DMS153 (cell line): ENCODE measurements around the gene KLHDC4.
"Not testable (repeated sequence)": the region's sequence is repeated elsewhere in the genome, so short reads cannot be mapped to it uniquely, and the experiment has no call there.

Source experiments
- DNase-seq: peaks from one replicate; lab custom pipeline; 2025; lab: John Stamatoyannopoulos, UW

KLHDC4 gene

DNA sequence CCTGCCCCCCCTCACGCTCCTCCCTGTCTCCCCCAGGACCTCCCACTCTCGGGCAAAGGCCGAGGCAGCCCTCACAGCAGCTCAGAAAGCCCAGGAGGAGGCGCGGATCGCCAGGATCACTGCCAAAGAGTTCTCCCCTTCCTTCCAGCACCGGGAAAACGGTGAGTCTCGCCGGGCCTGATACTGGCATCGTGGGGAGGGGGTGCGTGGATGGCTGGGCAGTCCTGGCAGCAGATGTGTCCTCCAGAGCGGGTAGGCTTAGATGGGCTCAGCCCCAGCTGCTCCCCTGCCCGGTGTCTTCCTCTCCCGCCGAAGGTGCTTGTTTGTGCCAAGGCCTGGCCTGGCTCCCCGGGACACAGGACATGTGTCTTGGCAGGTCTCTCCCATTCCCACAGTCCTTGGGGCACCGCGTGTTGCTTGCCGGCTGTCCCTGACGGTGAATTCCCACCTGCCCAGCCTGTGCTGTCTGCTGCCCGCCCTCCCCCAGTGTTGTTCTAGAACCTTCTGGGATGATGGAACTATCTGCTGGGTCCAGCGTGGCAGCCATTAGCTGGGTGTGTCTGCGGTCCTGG is 81.6 kb downstream of the KLHDC4 start:
- no peak for DNase-seq

DNA sequence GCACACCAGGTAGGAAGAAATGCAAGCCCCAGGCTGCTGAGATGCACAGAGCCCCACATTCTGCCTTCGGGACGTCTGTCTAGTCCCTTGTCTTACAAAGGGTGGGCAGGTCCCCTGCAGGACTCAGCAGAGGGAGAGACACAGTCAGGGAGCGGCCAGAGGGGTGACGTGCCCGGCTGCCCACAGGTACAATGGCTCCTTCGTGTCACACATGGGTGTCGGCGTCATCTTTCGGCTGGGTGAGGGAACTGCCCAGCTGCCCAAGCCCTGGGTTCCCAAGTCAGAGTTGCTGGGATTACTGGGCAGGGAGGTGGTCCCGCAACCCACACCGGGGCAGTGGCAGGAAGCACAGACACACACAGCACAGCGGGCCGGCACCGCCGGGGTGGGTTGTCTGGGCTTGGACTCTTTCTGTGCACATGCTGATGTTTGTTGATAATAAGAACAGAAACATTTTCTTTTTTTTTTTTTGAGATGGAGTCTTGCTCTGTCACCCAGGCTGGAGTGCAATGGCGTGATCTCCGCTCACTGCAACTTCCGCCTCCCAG is 82.9 kb downstream of the KLHDC4 start:
- DNase-seq: no peak

DNA sequence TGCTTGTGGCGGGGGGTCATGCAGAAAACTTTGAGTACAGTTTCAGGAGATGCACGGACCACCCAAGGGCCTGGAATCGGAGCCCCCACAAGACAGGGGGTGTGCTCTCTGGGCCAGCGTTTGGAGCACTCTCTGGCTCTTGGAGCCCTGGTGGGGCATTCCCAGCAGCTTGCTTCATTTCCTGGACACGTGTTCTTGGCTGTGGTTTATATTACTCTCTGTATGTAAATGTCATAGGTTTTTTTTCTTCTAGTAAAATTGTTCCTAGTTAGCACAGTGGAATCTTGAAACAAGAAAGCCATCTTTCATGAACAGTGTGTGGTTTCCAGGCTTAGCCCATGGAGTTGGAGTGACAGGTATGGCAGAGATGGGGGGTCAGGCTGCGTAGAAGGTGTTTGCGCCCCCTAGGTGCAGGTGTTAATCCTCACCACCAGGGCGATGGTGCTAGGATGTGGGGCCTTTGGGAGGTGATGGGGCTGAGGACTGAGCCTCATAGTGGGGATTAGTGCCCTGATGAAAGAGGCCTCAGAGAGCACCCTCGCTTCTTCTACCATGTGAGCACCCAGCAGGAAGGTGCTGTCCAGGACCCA is 83.7 kb downstream of the KLHDC4 start:
- no peak for DNase-seq

DNA sequence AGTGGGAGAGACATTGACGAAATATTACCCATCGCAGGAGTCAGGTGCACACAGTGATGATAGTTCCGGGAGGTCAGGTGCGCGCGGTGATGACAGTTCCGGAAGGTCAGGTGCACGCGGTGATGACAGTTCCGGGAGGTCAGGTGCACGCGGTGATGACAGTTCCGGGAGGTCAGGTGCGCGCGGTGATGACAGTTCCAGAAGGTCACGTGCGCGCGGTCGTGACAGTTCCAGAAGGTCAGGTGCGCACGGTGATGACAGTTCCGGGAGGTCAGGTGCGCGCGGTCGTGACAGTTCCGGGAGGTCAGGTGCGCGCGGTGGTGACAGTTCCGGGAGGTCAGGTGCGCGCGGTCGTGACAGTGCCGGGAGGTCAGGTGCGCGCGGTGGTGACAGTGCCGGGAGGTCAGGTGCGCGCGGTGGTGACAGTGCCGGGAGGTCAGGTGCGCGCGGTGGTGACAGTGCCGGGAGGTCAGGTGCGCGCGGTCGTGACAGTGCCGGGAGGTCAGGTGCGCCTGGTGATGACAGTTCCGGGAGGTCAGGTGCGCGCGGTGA is 84.7 kb downstream of the KLHDC4 start:
- DNase-seq: not testable (repeated sequence)

DNA sequence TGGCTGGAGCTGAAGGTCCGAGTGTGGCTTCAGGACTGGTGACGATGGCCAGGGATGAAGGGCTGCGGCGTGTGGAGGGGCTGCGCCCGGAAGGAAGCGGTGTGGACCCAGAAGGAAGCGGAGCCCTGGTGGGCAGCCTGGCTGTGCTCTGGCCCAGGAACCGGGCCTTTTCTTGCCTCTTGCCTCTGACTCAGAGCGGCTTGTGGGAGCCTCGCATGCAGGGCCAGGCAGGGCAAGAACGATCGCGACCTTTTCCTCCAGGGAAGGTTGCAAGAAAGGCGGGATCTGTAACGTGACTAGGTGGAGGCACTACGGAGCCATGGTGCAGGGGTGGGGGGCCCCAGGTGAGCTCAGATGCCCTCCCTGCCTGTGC is 85.5 kb downstream of the KLHDC4 start:
- no peak for DNase-seq

DNA sequence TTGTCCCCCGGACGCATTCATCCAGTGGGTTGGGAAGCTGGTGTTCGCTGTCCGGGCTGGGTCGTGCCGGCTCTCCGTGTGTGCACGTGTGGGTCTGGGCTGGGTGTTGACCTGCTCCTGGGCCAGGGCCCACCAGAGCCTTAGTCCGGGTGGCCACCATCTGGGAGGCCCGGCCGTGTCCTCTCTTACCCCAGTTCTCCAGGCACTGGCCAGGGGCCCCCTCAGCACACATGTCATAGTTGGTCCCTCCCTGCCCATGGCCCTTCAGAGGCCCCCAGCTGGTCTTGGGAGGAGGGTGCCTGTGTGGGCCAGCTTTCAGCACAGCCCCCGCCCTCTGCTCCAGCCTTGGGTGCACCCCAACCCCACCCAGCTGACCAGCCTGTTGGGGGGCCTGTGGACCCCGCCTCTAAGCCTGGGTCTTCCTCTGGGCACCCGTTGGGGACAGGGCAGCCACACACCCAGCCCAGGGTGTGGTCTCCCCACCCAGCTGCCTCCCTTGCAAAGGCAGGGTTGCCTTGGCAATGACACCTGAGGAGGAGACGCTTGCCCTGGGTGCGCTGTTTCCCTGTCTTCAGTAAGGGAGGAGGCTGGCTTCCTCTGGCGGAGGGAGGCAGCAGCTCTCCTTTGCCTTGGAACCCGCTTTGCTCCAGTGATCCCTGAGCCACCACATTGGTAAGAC is 86.1 kb downstream of the KLHDC4 start:
- no peak for DNase-seq

DNA sequence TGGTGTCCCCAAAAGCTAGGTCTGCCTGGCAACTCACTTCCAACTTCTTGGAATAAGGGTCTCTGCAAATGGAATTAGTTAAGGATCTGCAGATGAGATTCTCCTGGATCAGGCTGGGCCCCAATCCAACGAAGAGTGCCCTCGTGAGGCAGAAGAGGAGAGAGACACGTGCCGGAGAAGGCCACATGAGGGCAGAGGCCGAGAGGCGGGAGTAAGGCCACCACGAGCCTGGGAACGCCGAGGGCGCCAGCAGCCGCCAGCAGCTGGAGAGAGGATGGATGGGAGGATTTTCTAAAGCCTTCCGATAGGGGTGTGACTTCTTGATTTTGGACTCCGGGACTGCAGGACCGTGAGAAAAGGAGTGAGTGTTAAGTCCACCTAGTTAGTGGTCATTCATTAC is 87.2 kb downstream of the KLHDC4 start:
- no peak for DNase-seq

DNA sequence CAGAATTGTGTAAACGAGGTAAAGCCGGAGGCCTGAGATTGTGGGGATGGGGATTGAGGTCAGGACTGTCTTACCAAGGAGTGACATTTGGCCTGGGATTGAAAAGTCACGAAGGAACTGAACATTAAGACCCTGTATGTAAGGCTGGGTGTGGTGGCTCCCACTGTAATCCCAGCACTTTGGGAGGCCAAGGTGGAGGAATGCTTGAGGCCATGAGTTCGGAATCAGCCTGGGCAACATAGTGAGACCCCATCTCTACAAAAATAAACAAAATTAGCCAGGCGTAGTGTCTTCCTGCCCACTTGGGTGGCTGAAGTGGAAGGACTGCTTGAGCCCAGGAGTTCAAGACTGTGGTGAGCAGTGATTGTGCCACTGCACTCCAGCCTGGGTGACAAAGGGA is 88.0 kb downstream of the KLHDC4 start:
- DNase-seq: no peak

DNA sequence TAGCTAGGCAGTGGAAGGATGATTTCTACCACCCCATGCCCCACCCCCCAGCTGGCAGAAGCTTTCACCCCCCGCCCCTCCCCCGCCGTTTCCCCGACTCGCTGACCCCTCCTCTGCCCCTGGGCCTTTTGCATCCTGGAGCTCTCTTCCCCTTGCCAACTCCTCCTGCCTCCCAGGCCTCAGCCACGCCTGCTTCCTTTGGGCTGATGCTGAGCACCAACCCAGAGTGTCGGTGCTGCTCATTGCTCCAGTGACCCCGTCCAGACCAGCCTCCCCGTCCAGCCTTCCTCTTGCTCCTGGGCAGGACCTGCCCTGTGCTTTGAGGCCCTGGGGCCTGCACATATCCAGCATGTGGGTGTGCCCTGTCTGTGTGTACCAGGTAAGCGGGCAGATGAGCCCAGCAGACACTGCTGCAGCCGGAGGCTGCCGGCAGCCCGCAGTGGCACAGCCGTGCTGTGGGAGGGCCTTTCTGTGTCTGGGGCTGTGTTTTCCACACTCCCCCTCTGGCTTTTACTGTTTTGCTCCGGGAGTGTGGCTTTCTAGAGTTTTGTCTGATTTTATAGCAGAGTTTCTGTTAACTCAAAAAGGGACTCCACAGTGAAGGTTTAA is 90.6 kb downstream of the KLHDC4 start:
- no peak for DNase-seq

DNA sequence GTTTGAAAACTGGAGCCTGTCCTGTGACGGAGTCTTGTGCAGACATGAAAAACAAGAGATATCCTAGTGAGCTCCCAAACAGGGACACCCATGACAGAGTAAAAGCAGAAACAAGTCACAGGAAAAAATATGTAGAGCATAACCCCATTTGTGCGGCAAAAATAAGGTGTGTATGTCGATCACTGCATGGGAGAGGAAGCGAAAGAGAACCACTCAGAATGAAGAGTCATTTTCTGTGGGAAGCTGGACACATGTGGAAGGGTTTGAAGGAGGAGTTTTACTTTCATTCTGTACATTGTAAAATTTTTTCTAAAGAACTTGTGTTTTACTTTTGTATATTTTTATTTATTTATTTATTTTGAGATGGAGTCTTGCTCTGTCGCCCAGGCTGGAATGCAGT is 91.4 kb downstream of the KLHDC4 start:
- no peak for DNase-seq

DNA sequence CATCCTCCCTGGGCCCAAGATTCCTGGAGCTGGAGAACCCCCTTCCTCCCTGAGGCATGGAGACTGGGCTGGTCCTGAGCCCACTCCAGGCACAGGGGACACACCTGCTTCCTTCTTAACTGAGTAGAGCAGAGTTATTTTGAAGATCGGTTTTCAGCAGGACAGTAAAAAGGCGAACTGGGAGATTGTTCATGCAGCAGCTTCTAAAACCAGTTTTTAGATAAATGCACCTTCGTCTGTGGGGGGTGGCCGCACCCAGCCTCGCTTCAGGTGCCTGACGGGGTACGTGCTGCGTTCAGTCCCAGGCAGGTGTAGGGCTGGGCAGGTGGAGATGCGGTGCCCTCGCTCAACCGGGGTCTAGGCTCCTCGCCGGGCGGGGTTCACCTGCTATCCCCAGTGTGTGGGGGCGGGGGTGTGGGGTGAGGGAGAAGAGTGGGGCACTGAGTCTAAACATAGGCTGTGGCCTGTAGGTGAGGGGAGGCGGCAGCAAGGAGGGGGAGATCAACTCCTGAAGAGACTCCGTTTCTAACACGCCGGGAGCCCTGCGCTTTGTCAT is 94.0 kb downstream of the KLHDC4 start:
- DNase-seq: no peak

DNA sequence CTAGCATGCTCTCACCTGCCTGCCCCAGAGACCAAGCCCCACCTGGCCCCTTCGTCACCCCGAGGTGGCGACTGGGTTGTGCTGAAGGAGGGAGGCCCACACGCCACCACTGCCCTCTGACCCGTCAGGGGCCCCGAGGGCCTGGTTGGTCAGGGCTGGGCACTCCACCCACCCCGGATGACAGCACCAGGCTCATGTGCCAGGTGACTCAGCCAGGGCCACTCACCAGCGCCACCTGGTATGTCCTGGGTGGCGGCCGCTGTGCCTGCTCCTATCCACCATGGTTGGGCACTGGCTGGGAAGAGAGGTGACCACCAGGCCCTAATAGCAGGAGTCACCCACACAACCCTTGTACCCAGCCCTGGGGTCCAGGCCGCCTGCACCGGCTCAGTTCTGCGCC is 94.6 kb downstream of the KLHDC4 start:
- DNase-seq: no peak

DNA sequence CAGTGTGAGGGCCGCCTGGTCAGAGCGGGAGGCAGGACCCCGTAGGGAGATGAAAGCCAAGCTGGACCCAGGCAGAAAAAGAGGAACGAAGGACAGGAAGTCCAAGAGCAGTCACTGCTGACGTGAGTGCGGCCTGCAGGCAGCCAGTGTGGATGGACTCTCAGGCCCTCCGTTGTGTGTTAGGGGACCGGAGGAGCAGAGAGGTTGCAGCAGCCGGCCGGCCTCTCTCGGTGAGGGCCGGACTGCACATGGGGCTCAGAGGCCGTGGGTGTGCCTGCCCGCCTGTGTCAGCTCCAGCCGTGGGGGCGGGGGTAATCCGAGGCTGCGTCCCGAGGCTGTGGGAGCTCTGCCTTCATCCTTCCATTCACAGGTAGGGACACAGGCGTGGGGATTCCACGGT is 96.1 kb downstream of the KLHDC4 start:
- no peak for DNase-seq

DNA sequence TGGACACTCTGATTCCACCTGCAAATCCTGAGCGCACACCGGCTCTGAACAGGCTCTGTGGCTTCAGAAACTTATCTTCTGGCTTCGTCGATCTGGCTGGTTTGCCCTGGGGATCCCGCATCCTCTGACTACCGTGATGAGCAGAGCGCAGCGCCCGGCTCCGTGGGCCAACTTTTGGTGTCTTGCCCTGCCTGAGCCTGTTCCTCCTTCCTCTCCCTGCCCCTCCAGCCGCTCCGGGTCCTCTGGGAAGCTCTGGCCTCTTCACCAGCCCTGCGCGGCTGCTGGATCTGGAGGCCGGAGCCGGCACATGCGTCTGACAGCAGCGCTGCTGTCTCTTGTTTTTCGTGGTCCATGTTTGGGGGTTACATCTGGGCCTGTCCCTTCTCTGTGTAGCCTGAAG is 97.8 kb downstream of the KLHDC4 start:
- DNase-seq: no peak

DNA sequence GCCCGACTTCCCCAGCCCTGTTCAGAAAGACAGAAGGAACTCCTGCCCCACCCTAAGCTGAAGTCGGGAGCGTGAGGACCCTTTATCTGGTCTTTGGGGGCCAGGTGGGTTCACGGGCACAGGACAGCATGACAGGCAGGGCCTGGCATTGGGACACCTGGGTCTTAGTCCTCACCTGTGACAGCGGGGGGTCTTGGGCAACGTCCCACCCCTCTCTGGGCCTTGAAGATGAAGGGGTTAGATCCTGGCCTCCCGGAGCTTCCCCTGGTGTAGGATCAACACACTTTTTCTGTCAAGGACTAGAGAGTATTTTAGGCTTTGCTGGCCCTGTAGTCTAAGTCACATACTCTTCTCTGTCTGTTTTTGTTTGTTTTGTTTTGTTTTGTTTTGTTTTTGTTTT is 98.3 kb downstream of the KLHDC4 start:
- DNase-seq: no peak

DNA sequence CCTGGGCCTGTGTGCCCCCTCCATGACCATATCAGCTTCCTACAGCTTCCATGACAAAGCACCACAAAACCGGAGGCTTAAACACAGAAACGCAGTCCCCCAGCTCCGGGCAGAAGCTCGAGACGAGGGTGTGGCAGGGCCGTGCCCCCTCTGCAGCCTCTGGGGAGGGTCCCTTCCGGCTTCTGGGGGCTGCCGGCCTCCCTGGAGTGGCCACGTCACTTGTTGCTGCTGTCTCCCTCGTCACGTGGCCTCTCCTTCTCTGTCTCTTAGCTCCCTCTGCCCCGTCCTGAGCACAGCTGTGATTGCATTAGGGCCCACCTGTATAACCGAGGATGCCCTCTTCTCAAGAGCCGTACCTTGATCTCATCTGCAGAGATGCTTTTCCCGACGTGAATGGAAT is 98.9 kb downstream of the KLHDC4 start:
- DNase-seq: no peak

DNA sequence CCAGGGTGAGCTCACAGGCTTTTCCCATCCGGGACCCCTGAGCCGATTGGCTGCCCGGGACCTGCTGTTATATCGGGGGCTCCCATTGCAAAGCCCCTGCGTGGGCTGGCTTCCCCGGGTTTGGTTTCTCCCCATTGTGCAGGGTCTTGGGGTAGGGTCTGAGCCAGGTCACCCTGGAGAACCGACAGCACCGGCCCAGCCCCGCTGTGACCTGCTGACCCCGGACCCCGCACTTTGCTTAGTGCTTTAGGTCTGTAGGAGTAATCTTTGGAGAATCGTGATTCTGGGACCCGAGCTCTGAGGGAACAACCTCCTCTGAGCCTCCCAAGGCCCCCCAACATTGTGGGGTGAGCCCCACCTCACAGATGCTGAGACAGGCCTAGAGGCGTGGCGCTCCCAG is 100.6 kb downstream of the KLHDC4 start:
- no peak for DNase-seq

DNA sequence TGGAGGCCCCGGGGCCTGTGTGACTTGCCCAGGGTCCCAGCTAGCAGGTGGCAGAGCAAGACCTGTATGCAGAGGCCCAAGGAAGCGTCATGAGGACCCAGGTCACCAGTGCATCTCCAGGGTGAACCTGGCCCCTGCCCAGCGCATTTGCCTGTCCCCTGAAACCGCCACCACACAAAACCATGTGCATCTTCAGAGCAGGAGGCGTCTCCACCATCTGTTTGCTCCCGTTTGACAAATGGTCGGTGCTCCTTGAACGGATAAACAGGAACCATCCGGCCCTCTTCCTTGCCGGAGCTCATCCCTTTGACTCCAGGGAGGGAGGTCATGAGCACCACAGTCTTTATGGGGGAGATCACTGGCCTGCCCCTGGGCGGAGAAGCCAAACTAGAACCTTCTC is 101.0 kb downstream of the KLHDC4 start:
- no peak for DNase-seq

DNA sequence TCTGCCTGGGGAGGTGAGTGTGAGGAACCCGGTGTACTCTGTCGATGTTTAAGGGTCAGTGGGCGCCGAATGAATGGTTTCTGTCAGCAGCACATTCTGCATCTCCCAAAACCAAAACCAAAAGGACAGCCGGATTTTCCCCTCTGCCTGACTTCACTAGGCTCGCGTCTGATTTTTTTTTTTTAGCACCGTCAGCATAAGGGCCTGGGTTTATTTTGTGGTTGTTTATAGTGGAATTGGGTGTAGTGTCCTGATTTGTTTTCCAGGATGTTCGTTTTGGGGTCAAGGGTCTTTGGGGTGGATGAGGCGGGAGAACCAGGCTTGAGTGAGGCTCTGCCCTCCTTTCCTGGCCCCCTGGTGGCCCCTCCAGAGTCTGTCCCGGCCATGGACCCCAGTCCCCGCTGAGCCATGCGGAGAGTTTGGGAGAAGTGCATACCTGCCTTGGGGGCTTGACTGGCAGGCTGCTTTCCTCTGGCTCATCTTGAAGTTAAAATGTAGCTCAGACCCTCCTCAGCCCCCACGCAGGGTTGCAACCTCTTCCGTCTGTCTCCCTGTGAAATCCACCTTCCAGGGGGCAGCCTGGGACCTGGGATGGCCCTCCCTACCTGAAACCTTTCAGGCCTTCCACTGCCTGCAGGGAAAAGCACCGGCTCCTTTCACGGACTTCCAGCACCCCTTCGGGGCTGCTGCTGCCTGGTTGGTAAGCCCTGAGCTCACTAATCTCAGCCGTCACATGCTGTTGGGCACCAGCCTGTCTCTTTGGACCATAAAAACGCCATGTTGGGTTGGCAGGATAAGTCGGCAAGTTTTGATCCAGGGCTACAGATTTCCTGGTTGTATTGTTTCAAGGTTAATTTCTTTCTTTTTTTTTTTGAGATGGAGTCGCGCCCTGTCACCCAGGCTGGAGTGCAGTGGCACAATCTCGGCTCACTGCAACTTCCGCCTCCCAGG is 103.3 kb downstream of the KLHDC4 start:
- DNase-seq: no peak

DNA sequence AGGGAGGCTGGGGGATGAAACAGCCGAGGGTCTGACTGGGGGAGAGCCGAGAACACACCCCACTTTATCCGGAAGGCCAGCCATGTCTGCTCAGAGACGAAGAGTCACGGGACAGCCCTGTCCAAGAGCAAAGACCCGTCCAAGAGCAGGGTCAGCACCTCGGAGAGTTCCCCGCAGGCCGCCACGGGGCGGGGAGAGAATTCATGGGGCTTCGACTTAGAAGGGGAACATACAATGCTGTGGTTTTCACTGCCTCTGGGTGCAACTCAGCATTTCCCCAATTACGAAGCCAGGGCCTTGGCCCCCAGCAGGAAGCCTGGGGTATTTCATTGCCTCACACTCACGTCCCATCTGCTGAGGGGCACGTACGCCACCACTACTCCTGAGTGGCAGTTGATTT is 104.2 kb downstream of the KLHDC4 start:
- no peak for DNase-seq

DNA sequence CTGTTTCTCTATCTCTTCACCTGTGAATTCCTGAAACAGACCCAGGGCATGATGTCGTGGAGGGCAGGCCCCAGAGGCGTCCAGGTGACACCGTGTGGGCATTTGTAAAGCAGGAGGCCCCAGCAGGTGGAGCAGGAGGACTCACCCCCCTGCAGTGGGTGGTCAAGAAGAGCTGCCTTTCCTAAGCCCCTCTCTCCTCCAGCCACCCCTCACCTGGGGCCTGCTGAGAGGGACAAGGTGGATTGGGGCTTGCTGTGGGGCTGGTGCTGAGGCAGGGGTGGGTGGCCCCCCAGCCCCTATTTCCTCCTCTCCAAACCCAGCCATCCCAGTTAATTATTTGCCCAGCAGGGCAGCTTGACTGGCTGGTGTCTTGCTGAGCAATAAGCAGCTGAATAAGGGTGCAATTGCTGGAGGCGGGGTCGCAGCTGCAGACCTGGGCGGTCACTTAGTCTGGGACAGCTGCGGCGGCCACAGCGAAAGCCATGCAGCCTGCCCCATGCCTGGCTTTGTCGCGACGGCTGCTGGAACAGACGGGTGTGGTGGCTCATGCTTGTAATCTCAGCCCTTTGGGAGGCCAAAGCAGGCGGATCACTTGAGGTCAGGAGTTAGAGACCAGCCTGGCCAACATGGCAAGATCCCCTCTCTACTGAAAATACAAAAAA is 107.1 kb downstream of the KLHDC4 start:
- DNase-seq: no peak
